Measurements from ENCODE around the gene PRKCZ. TPM values are rescaled to one million over a fixed set of nuclear protein-coding genes. Genes with fewer than 3 reads are reported as not detected.

Gene PRKCZ
- total RNA-seq, 1 donor, result 0.72 TPM

DNA sequence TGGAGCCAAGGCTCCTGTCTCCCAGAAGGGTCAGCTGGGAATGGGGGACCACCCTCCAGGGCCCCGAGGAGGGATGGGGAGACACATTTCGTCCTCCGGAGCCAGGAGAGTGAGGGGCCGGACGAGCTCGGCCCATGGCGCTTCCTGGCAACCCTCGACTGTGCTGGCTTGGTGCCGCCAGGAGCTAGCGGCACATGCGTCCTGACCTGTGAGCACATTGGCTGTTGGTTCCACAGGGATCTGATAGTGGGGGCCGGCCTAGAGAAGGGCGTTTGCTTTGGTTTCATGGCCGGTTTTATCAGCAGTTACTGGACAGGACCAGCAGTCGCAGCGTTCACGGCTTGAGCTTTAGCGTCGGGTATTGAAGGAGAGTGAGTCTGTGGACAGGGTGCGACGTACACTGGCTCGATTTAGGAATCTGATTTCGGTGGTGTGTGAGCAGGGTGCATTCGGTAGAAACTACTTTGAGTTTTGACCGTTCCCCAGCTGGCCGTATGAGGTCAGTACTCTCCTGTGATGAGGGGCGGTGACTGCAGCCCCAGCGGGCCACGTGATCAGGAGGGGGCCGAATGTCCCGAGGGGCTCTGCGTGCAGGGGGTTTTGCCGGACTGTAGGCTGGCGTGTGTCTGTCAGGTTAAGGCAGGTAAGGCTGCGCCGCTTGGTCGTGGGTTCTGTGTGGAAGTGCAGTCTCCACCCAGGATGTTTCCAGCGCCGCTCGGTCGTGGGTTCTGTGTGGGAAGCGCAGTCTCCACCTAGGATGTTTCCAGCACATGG, 125.7 kb downstream of the PRKCZ start:
- peaks cover 8% of the 10 kb centered on the region for H3K4me1 ChIP-seq (ENCODE audit: insufficient read depth, low read length)
- H3K27ac ChIP-seq (ENCODE audit: low read depth, low read length), result no peak overlapping the region
- H2AFZ ChIP-seq (ENCODE audit: low read length), result no peak overlapping the region
- no peaks in the 10 kb centered on the region for H3K9me3 ChIP-seq (ENCODE audit: low read depth, low read length)
- no peak for DNase-seq (ENCODE audit: insufficient read length, low spot score, missing footprints)
- H4K20me1 ChIP-seq (ENCODE audit: insufficient read depth, low read length), result no peaks in the 10 kb centered on the region
- no peak overlapping the region for H3K4me2 ChIP-seq (ENCODE audit: insufficient read depth, low read length)
- no peaks in the 10 kb centered on the region for H3K79me2 ChIP-seq (ENCODE audit: insufficient read depth, low read length)
- peaks cover 8% of the 10 kb centered on the region for H3K27me3 ChIP-seq (ENCODE audit: insufficient read depth, low read length)
- no peak for TF ChIP-seq CTCF (IDR thresholded peaks at IDR 0.05; ENCODE audit: extremely low read depth, low read depth, low read length)
- no peaks in the 10 kb centered on the region for H3K36me3 ChIP-seq (ENCODE audit: insufficient read depth, low read length)
- H3K4me3 ChIP-seq (ENCODE audit: insufficient read depth, low read length), result no peak overlapping the region

GRCh38 chr1:2176615-2177014, 126.4 kb downstream of the PRKCZ start:
- Histone ChIP-seq H2AFZ (ENCODE audit: low read length) (no peak overlapping the region), H3K36me3 (ENCODE audit: insufficient read depth, low read length) (no peaks in the 10 kb centered on the region), H4K20me1 (ENCODE audit: insufficient read depth, low read length) (no peaks in the 10 kb centered on the region), H3K79me2 (ENCODE audit: insufficient read depth, low read length) (no peaks in the 10 kb centered on the region), H3K27me3 (ENCODE audit: insufficient read depth, low read length) (peaks cover 8% of the 10 kb centered on the region), H3K9me3 (ENCODE audit: low read depth, low read length) (no peaks in the 10 kb centered on the region), H3K4me1 (ENCODE audit: insufficient read depth, low read length) (peaks cover 8% of the 10 kb centered on the region), H3K27ac (ENCODE audit: low read depth, low read length) (no peak overlapping the region), H3K4me3 (ENCODE audit: insufficient read depth, low read length) (no peak overlapping the region), H3K4me2 (ENCODE audit: insufficient read depth, low read length) (no peak overlapping the region)
- no peak for DNase-seq (ENCODE audit: insufficient read length, low spot score, missing footprints)
- TF ChIP-seq CTCF (IDR thresholded peaks at IDR 0.05; ENCODE audit: extremely low read depth, low read depth, low read length), result no peak

DNA sequence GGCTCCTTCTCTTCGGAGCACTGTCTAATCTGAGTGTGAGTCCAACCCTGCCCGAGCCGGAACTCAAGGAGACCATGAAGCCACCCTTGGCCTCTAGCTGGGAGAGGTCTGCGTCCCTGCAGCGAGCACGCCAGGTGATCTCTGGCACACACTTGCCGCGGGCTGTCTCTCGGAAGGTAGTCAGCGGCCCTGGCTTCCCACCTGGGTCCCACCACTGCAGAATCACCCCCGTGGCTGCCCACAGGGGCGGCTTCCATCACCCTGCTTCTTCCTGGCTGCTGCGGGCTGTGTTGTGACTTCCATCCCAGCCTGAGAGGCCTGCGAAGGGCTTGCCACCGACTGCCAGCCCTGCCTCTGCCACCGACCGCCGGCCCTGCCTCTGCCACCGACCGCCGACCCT, 127.3 kb downstream of the PRKCZ start:
- Histone ChIP-seq H3K27me3 (ENCODE audit: insufficient read depth, low read length) (peaks cover 8% of the 10 kb centered on the region), H3K27ac (ENCODE audit: low read depth, low read length) (no peak overlapping the region), H4K20me1 (ENCODE audit: insufficient read depth, low read length) (no peaks in the 10 kb centered on the region), H3K4me3 (ENCODE audit: insufficient read depth, low read length) (no peak overlapping the region), H2AFZ (ENCODE audit: low read length) (no peak overlapping the region), H3K4me1 (ENCODE audit: insufficient read depth, low read length) (peaks cover 8% of the 10 kb centered on the region), H3K9me3 (ENCODE audit: low read depth, low read length) (no peaks in the 10 kb centered on the region), H3K4me2 (ENCODE audit: insufficient read depth, low read length) (no peak overlapping the region), H3K79me2 (ENCODE audit: insufficient read depth, low read length) (no peaks in the 10 kb centered on the region), H3K36me3 (ENCODE audit: insufficient read depth, low read length) (no peaks in the 10 kb centered on the region)
- DNase-seq (ENCODE audit: insufficient read length, low spot score, missing footprints), result no peak
- TF ChIP-seq CTCF (IDR thresholded peaks at IDR 0.05; ENCODE audit: extremely low read depth, low read depth, low read length), result no peak

DNA sequence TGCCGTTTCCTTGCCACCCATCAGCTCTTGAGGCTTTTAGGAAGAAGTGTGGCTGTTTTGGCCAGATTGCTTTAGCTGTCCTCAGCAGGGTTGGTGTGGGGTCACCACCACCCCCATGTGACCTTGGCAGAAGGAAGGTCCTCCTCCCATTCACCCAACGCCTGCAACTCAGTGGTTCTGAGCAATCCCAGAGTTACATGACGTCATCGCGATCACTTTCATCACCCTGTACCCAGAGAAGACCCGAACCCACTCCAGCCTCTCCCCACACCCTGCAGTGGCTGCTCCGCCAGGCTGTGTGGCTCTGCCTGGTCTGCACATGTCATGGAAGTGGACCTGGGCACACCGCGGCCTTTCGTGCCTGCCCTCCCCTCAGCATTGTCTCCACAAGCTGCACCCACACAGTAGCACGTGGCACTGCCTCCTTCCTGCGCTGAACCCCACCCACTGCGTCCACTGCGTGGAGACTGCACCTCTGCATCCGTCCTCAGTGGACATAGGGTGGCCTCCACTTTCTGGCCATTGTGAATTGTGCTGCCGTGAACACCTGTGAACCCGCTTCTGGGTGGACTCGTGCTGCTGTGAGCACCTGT, 127.8 kb downstream of the PRKCZ start:
- Histone ChIP-seq H3K27me3 (ENCODE audit: insufficient read depth, low read length) (peaks cover 8% of the 10 kb centered on the region), H4K20me1 (ENCODE audit: insufficient read depth, low read length) (no peaks in the 10 kb centered on the region), H3K36me3 (ENCODE audit: insufficient read depth, low read length) (no peaks in the 10 kb centered on the region), H2AFZ (ENCODE audit: low read length) (no peak overlapping the region), H3K4me2 (ENCODE audit: insufficient read depth, low read length) (no peak overlapping the region), H3K9me3 (ENCODE audit: low read depth, low read length) (no peaks in the 10 kb centered on the region), H3K4me3 (ENCODE audit: insufficient read depth, low read length) (no peak overlapping the region), H3K4me1 (ENCODE audit: insufficient read depth, low read length) (peaks cover 8% of the 10 kb centered on the region), H3K79me2 (ENCODE audit: insufficient read depth, low read length) (no peaks in the 10 kb centered on the region), H3K27ac (ENCODE audit: low read depth, low read length) (no peak overlapping the region)
- TF ChIP-seq CTCF (IDR thresholded peaks at IDR 0.05; ENCODE audit: extremely low read depth, low read depth, low read length), result no peak
- no peak for DNase-seq (ENCODE audit: insufficient read length, low spot score, missing footprints)

All from osteoblast (primary cell).